ENCODE measurements around the gene PARP16.

DNA sequence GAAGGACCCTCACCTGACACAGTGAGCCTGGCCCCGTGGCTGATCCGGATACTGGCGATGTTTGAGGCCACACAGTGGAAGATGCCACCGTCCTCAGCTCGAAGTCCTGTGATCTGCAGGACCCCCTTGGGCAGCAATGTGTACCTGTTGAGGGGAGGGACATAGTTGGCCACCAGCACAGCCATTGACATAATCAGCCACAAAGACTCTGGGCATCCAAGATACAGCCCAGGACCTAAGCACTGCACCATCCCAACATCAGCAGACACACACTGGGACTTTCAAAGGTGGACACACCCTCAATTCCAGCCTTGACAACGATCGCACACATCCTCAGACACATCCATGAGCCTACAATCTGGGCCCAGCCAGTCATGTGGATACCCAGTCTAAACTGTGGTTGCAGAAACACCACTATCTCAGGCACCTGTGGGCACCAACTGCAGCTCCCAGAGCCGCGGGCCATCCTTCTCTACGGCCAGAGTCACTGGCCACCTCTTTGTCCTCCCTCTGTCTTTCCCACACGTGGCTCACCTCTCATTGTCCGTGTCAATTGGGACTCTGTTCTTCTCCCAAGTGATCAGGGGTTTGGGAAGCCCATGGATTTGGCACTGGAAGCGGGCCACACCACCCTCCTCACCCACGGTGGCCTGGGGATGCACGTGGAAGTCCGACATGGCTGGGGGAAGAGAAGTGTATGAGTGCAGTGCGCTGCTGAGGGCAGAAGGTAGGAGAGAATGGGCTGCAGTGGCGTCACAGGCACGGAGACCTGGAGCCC, 48.8 kb upstream of the PARP16 start:
- TF ChIP-seq POLR2AphosphoS5 (IDR thresholded peaks at IDR 0.05; ENCODE audit: insufficient read depth in 1 of 2, low read depth in 1 of 2): no peak
- TF ChIP-seq, protein P1, sequence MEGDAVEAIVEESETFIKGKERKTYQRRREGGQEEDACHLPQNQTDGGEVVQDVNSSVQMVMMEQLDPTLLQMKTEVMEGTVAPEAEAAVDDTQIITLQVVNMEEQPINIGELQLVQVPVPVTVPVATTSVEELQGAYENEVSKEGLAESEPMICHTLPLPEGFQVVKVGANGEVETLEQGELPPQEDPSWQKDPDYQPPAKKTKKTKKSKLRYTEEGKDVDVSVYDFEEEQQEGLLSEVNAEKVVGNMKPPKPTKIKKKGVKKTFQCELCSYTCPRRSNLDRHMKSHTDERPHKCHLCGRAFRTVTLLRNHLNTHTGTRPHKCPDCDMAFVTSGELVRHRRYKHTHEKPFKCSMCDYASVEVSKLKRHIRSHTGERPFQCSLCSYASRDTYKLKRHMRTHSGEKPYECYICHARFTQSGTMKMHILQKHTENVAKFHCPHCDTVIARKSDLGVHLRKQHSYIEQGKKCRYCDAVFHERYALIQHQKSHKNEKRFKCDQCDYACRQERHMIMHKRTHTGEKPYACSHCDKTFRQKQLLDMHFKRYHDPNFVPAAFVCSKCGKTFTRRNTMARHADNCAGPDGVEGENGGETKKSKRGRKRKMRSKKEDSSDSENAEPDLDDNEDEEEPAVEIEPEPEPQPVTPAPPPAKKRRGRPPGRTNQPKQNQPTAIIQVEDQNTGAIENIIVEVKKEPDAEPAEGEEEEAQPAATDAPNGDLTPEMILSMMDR (IDR thresholded peaks at IDR 0.05): no peak

All from vagina (tissue), 2 donors.